Tibial artery (tissue), 4 donors: ENCODE data around the gene CSTPP1.

Experiments
- DNase-seq, 2 donors: peaks; one replicate each; pipeline ENCODE4 v3.0.0-alpha.2; 2019
- H3K27ac ChIP-seq, 2 donors: fragments of 200-600 bp; sonication (generic) in 1 of 2; 1 replicate in 1 of 2; 2 replicates in 1 of 2; pipeline ENCODE4 v1.5.1; 2018 to 2019; ENCODE audit warnings: mild to moderate bottlenecking in 1 of 2
- H3K27me3 ChIP-seq, 2 donors: fragments of 200-600 bp; sonication (generic) in 1 of 2; one replicate each; pipeline versions ENCODE4 v1.5.1 to v1.6.0; 2016 to 2019
- H3K36me3 ChIP-seq, 3 donors: fragments of 200-600 bp; sonication (generic) in 2 of 3; one replicate each; pipeline ENCODE4 v1.5.1; 2016 to 2019; ENCODE audit warnings: mild to moderate bottlenecking in 2 of 3
- H3K4me1 ChIP-seq, 4 donors: fragments of 200-600 bp; sonication (generic) in 2 of 4; 1 replicate in 3 of 4; 2 replicates in 1 of 4; pipeline ENCODE4 v1.5.1; 2016 to 2019
- H3K4me3 ChIP-seq, 2 donors: fragments of 200-600 bp; sonication (generic) in 1 of 2; 1 replicate in 1 of 2; 2 replicates in 1 of 2; pipeline ENCODE4 v1.5.1; 2018 to 2019; ENCODE audit warnings: mild to moderate bottlenecking in 2 of 2
- H3K9me3 ChIP-seq, 3 donors: fragments of 200-600 bp; sonication (generic) in 1 of 3; one replicate each; pipeline ENCODE4 v1.5.1; 2016 to 2019
- intact Hi-C: fragments of 100-400 bp; cut with DNase I; formaldehyde crosslinking; loops from one replicate; pipeline ENCODE4 v1.15.0; 2023; ENCODE audit warnings: low total_unique reads
- TF ChIP-seq, protein P1 (sequence below), 2 experiments: fragments of 200-600 bp in 1 of 2; fragments of 450-650 bp in 1 of 2; IDR thresholded peaks; one replicate each; pipeline ENCODE4 v1.5.1; 2017 to 2019; ENCODE audit warnings: antibody characterized with exemption in 2 of 2, mild to moderate bottlenecking in 1 of 2, moderate library complexity in 1 of 2

Gene CSTPP1

DNA sequence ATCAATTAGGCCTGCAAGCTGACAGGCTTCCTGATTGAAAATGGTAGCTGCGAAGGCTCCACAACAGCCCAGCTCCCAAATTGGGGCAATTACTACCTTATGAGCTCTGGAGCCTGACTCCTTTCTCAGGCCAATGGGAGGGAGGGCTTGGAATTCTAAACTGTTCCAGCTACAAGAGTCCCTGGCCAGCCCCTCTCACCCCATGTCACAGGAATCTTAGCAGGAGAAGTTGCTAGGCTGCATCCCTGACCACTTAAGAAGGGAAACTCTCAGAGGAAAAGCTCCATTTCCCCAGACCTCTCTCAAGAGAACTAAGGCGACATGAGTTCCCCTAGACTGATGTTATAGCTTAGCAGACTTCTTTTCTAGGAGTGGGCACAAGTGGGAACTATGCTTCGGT is 23.1 kb upstream of the CSTPP1 start:
- intact Hi-C loops = no loop called here
- no peak for DNase-seq
- H3K9me3 ChIP-seq = no peaks in the 10 kb centered on the region
- peaks cover 0 to 37% (median 21%) of the 10 kb centered on the region in 4 donors for H3K4me1 ChIP-seq
- TF ChIP-seq, protein P1, sequence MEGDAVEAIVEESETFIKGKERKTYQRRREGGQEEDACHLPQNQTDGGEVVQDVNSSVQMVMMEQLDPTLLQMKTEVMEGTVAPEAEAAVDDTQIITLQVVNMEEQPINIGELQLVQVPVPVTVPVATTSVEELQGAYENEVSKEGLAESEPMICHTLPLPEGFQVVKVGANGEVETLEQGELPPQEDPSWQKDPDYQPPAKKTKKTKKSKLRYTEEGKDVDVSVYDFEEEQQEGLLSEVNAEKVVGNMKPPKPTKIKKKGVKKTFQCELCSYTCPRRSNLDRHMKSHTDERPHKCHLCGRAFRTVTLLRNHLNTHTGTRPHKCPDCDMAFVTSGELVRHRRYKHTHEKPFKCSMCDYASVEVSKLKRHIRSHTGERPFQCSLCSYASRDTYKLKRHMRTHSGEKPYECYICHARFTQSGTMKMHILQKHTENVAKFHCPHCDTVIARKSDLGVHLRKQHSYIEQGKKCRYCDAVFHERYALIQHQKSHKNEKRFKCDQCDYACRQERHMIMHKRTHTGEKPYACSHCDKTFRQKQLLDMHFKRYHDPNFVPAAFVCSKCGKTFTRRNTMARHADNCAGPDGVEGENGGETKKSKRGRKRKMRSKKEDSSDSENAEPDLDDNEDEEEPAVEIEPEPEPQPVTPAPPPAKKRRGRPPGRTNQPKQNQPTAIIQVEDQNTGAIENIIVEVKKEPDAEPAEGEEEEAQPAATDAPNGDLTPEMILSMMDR (IDR thresholded peaks at IDR 0.05) = no peak
- H3K27me3 ChIP-seq = peaks cover 0 to 4% of the 10 kb centered on the region in 2 donors
- no peak overlapping the region for H3K4me3 ChIP-seq
- H3K27ac ChIP-seq = no peak overlapping the region
- H3K36me3 ChIP-seq = no peaks in the 10 kb centered on the region

DNA sequence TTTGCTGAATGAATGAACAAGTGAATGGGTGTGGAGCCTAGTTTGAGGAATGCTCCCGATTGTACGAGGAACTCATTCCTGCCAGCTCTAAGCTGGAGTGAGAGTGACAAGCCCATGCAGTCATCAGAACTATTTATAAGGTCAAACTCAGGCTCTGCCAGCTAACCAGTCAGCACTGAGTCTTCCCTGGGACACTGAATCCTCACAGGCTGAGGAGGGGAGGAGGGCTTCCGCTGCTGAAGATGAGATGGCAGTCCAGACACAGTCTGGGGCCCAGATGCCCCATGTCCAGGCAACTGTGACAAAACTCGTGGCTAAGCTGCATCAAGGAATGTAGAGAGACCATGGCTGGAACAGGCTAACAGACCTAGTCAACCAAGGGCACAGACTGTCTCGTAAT is 22.2 kb upstream of the CSTPP1 start:
- TF ChIP-seq, protein P1 (IDR thresholded peaks at IDR 0.05) = no peak
- Histone ChIP-seq H3K27me3 (peaks cover 0 to 4% of the 10 kb centered on the region in 2 donors), H3K27ac (no peak overlapping the region), H3K4me1 (peaks cover 0 to 43% (median 24%) of the 10 kb centered on the region in 4 donors), H3K36me3 (no peaks in the 10 kb centered on the region), H3K9me3 (no peaks in the 10 kb centered on the region), H3K4me3 (no peak overlapping the region)
- no peak for DNase-seq
- intact Hi-C loops = no loop called here

DNA sequence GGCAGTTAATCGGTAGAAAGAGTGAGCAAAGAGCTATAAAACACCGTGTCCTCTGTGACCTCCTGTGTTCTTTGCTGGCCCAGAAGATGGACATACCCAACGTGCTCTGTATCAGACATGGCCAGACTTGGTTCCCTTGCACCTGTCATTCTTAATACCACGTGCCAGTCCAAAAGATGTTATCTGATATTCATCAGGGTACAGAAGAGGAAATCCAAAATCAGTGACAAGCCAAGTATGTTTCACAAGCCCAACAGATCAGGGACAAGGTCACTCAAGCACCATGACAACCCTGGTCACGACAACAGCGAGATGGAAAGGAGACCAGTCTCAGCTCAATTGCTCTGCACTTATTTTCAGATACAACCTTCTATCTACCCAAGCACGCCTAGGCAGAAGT is 21.7 kb upstream of the CSTPP1 start:
- DNase-seq = no peak

DNA sequence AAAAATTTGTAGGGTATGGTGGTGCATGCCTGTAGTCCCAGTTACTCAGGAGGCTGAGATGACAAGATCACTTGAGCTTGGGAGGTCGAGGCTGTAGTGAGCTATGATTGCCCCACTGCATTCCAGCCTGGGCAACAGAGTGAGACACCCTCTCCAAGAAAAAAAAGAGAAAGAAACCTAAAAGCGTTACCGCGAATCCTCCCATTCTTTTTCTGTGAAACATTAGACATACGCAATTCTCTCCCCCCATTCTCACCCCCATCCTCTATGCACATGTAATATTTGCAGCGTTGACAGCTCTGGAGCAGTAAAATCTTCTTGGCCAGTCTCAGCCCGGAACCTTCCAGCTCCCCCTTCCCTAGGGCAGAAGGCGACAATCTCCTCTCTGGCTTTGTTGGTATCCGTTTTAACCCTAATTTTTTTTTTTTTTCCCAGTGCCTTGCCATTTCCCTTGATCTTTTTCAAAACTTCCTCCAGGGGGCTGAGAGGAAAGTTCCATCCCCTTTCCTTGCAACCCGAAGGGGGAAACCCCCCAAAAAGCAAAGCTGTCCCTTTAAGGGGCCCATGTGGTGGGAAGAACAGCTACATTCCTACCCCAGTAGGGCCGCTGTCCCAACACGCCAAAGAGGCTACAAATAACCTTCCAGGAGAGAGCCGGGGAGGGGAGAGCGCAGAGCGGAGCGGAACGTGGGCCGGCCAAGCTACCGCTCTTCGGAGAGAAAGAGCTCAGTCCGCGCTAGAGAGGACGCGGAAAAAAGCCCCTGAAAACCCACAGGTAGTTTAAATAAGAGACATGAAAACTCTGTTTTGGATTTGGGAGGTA is 20.1 kb upstream of the CSTPP1 start:
- TF ChIP-seq, protein P1 (IDR thresholded peaks at IDR 0.05) = no peak
- peaks cover 0 to 53% (median 27%) of the 10 kb centered on the region in 4 donors for H3K4me1 ChIP-seq
- DNase-seq = peak in 1 of 2 donors; percentile 48

More for the DNA sequence above, 21.7 kb upstream of the CSTPP1 start:
- H3K36me3 ChIP-seq = no peaks in the 10 kb centered on the region
- TF ChIP-seq, protein P1 (IDR thresholded peaks at IDR 0.05) = no peak
- no peak overlapping the region for H3K4me3 ChIP-seq
- no peaks in the 10 kb centered on the region for H3K9me3 ChIP-seq
- intact Hi-C loops = no loop called here
- no peak overlapping the region for H3K27ac ChIP-seq
- peaks cover 0 to 43% (median 24%) of the 10 kb centered on the region in 4 donors for H3K4me1 ChIP-seq
- H3K27me3 ChIP-seq = peaks cover 0 to 4% of the 10 kb centered on the region in 2 donors

DNA sequence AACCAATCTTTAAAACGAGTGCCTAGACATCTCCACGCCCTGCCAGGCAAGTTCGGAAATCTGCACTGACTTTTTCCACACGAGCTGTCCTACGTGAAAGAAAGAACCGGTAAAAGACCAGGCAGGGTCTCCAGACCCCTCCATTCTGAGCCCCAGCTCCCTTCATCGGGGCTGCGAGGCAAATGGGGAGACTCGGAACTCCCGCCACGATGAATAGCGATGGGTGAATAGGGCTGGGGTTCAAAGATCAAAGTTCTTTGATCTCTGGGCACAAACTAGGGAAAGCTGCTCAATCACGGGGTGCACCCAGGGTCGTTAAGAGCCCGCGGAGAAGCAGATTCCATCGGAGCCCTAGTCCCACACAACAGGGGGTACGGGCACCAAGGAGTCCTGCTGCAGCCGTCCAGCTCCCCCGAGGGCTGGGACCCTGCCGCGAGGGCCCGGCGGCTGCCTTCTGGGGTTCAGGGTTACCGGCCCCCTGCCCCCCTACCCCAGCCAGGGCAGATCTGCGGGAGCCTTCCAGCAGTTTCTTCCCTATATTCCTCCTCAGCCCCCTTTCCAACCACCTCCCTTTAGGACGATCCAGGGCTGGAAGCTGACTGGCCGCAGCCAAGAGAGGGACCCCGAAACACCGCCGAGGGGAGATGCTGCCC is 19.3 kb upstream of the CSTPP1 start:
- Histone ChIP-seq H3K36me3 (no peaks in the 10 kb centered on the region), H3K4me1 (peaks cover 0 to 53% (median 27%) of the 10 kb centered on the region in 4 donors), H3K9me3 (no peaks in the 10 kb centered on the region), H3K27ac (peak overlapping the region; percentile 42 to 61), H3K27me3 (peaks cover 0 to 4% of the 10 kb centered on the region in 2 donors), H3K4me3 (peak overlapping the region; percentile 53 to 58)
- no peak for DNase-seq
- TF ChIP-seq, protein P1 (IDR thresholded peaks at IDR 0.05) = no peak
- intact Hi-C loops = no loop called here

More for the DNA sequence above, 20.1 kb upstream of the CSTPP1 start:
- Histone ChIP-seq H3K4me3 (peak overlapping the region; percentile 53 to 58), H3K9me3 (no peaks in the 10 kb centered on the region), H3K27me3 (peaks cover 0 to 4% of the 10 kb centered on the region in 2 donors), H3K36me3 (no peaks in the 10 kb centered on the region), H3K27ac (peak overlapping the region; percentile 42 to 61)
- intact Hi-C loops = no loop called here
